H9 (cell line): ENCODE results near the gene ACAP2. TPM values are rescaled to one million over a fixed set of nuclear protein-coding genes. Genes with fewer than 3 reads are reported as not detected.

ENCODE experiments used
- DNase-seq: peaks from one replicate; pipeline ENCODE4 v3.0.0-alpha.2; 2017
- H2AFZ ChIP-seq: one replicate; pipeline ENCODE4 v1.6.1; 2013; ENCODE audit warnings: mild to moderate bottlenecking, low read length, control low read depth, moderate library complexity
- H2AK5ac ChIP-seq: 2 replicates; pipeline ENCODE4 v1.6.1; 2013; ENCODE audit warnings: low read length, control low read depth, mixed read lengths; ENCODE audit not compliant: insufficient read length
- H2BK120ac ChIP-seq: one replicate; pipeline ENCODE4 v1.6.1; 2013; ENCODE audit warnings: low read depth, mild to moderate bottlenecking, low read length, control low read depth, inconsistent platforms; ENCODE audit not compliant: poor library complexity, severe bottlenecking
- H2BK12ac ChIP-seq: 2 replicates; pipeline ENCODE4 v1.6.1; 2013; ENCODE audit warnings: low read length, control low read depth, mixed read lengths, low read depth; ENCODE audit not compliant: insufficient read length
- H2BK15ac ChIP-seq: 2 replicates; pipeline ENCODE4 v1.6.1; 2013; ENCODE audit warnings: low read depth, low read length, control low read depth
- H2BK20ac ChIP-seq: one replicate; pipeline ENCODE4 v1.6.1; 2013; ENCODE audit warnings: low read depth, mild to moderate bottlenecking, low read length, control low read depth, inconsistent platforms; ENCODE audit not compliant: poor library complexity, severe bottlenecking
- H2BK5ac ChIP-seq: 2 replicates; pipeline ENCODE4 v1.6.1; 2013; ENCODE audit warnings: low read length, control low read depth, mixed read lengths; ENCODE audit not compliant: insufficient read length
- H3K14ac ChIP-seq: 2 replicates; pipeline ENCODE4 v1.6.1; 2013; ENCODE audit warnings: low read length, control low read depth; ENCODE audit not compliant: insufficient read depth
- H3K18ac ChIP-seq: 2 replicates; pipeline ENCODE4 v1.6.1; 2013; ENCODE audit warnings: low read depth, mild to moderate bottlenecking, mixed read lengths, low read length, control low read depth; ENCODE audit not compliant: insufficient read length
- H3K23ac ChIP-seq: 2 replicates; pipeline ENCODE4 v1.6.1; 2013; ENCODE audit warnings: low read length, control low read depth, mixed read lengths, low read depth; ENCODE audit not compliant: insufficient read length
- H3K23me2 ChIP-seq: 2 replicates; pipeline ENCODE4 v1.6.1; 2013; ENCODE audit warnings: low read depth, mild to moderate bottlenecking, mixed read lengths, low read length, control low read depth; ENCODE audit not compliant: insufficient read length, poor library complexity, severe bottlenecking
- H3K27ac ChIP-seq: 2 replicates; pipeline ENCODE4 v1.5.1; 2013; ENCODE audit warnings: low read length, control low read depth, mixed read lengths, low read depth; ENCODE audit not compliant: insufficient read length
- H3K27me3 ChIP-seq: 2 replicates; pipeline ENCODE4 v1.6.1; 2013; ENCODE audit warnings: low read length, control low read depth, inconsistent platforms; ENCODE audit not compliant: insufficient read depth
- H3K4ac ChIP-seq: 2 replicates; pipeline ENCODE4 v1.6.1; 2013; ENCODE audit warnings: low read depth, mild to moderate bottlenecking, control low read depth, inconsistent platforms, low read length, moderate library complexity
- H3K4me1 ChIP-seq: 2 replicates; pipeline ENCODE4 v1.6.1; 2013; ENCODE audit warnings: low read length, control low read depth, inconsistent platforms; ENCODE audit not compliant: insufficient read depth
- H3K4me2 ChIP-seq: 2 replicates; pipeline ENCODE4 v1.6.1; 2013; ENCODE audit warnings: low read length, control low read depth, mixed read lengths; ENCODE audit not compliant: insufficient read length, insufficient read depth
- H3K56ac ChIP-seq: 2 replicates; pipeline ENCODE4 v1.6.1; 2013; ENCODE audit warnings: low read depth, mild to moderate bottlenecking, mixed read lengths, low read length, control low read depth; ENCODE audit not compliant: insufficient read length
- H3K79me1 ChIP-seq: 2 replicates; pipeline ENCODE4 v1.6.1; 2013; ENCODE audit warnings: low read depth, mild to moderate bottlenecking, moderate library complexity, low read length, control low read depth, inconsistent platforms; ENCODE audit not compliant: insufficient read depth, poor library complexity, severe bottlenecking
- H3K79me2 ChIP-seq: 2 replicates; pipeline ENCODE4 v1.6.1; 2013; ENCODE audit warnings: low read length, control low read depth, inconsistent platforms; ENCODE audit not compliant: insufficient read depth
- H3K9ac ChIP-seq: 2 replicates; pipeline ENCODE4 v1.6.1; 2013; ENCODE audit warnings: low read length, control low read depth, mixed read lengths; ENCODE audit not compliant: insufficient read length; ENCODE audit errors: extremely low read depth
- H3K9me3 ChIP-seq: one replicate; pipeline ENCODE4 v1.6.1; 2013; ENCODE audit warnings: low read depth, low read length, inconsistent platforms; ENCODE audit not compliant: control insufficient read depth
- H3T11ph ChIP-seq: one replicate; pipeline ENCODE4 v1.6.1; 2013; ENCODE audit warnings: mild to moderate bottlenecking, low read length, control low read depth, inconsistent platforms
- H4K20me1 ChIP-seq: one replicate; pipeline ENCODE4 v1.6.1; 2013; ENCODE audit not compliant: control insufficient read depth, insufficient read length, insufficient read depth
- H4K5ac ChIP-seq: 2 replicates; pipeline ENCODE4 v1.6.1; 2013; ENCODE audit warnings: low read depth, mild to moderate bottlenecking, mixed read lengths, low read length, control low read depth; ENCODE audit not compliant: insufficient read length
- H4K8ac ChIP-seq: replicated peaks from 2 replicates; pipeline ENCODE4 v1.6.1; 2013; ENCODE audit warnings: low read length, control low read depth, mixed read lengths, low read depth; ENCODE audit not compliant: insufficient read length
- H4K91ac ChIP-seq: 2 replicates; pipeline ENCODE4 v1.6.1; 2013; ENCODE audit warnings: low read depth, mild to moderate bottlenecking, moderate library complexity, mixed read lengths, low read length, control low read depth; ENCODE audit not compliant: insufficient read length
- H3K27ac Mint-ChIP-seq, 3 experiments: 2 replicates in 2 of 3; 3 replicates in 1 of 3; pipeline ENCODE4 v1.8.0; 2020 to 2021; ENCODE audit warnings: mixed read lengths in 3 of 3, mild to moderate bottlenecking in 1 of 3, moderate library complexity in 1 of 3
- H3K27me3 Mint-ChIP-seq: 2 replicates; pipeline ENCODE4 v1.8.0; 2021; ENCODE audit warnings: low read depth, mild to moderate bottlenecking, moderate library complexity, mixed read lengths
- H3K36me3 Mint-ChIP-seq, 3 experiments: 2 replicates in 2 of 3; 3 replicates in 1 of 3; pipeline ENCODE4 v1.8.0; 2020 to 2021; ENCODE audit warnings: low read depth in 3 of 3, mixed read lengths in 3 of 3; ENCODE audit not compliant: insufficient read depth in 1 of 3
- H3K4me1 Mint-ChIP-seq, 2 experiments: 2 replicates each; pipeline ENCODE4 v1.8.0; 2020; ENCODE audit warnings: mixed read lengths in 2 of 2
- H3K4me3 Mint-ChIP-seq, 2 experiments: 2 replicates in 1 of 2; 3 replicates in 1 of 2; pipeline ENCODE4 v1.8.0; 2020 to 2021; ENCODE audit warnings: mild to moderate bottlenecking in 2 of 2, mixed read lengths in 2 of 2, moderate library complexity in 1 of 2
- H3K9me3 Mint-ChIP-seq, 2 experiments: 2 replicates in 1 of 2; 3 replicates in 1 of 2; pipeline ENCODE4 v1.8.0; 2020; ENCODE audit warnings: mild to moderate bottlenecking in 2 of 2, mixed read lengths in 2 of 2, moderate library complexity in 1 of 2
- total RNA-seq: library from RNA; stranded (reverse); gene quantifications from 2 replicates; pipeline ENCODE4 v1.2.1, GENCODE V29; 2021
- TF ChIP-seq, protein P1 (sequence below): fragments of 200-600 bp; sonication (generic); conservative IDR thresholded peaks from 3 replicates; pipeline ENCODE4 v1.8.0; 2021; ENCODE audit warnings: antibody characterized with exemption, mild to moderate bottlenecking

The ACAP2 gene
- total RNA-seq, 1 experiment from 2014 or later: 30.8 TPM

DNA sequence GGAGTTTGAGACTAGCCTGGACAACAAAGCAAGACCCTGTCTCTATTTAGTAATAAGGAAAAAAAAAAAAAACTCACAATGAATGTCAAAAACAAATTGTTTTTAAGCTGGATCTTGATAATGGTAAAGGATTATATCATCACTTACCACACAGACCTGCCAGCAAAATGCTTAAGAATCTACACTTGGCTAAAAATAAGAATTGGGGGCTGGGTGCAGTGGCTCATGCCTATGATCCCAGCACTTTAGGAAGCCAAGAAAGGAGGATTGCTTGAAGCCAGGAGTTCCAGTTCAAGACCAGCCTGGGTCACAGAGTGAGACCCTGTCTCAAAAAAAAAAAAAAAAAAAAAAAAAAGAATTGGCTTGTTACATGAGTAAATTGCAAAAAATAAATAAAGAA lies 31.0 kb downstream of the ACAP2 start:
- Histone ChIP-seq H3K4ac (no peak overlapping the region), H3K27ac (no peak overlapping the region), H3K18ac (no peak overlapping the region), H3T11ph (no peak overlapping the region), H3K79me2 (peaks cover 2% of the 10 kb centered on the region; the same call in 1 of the 2 replicates), H4K5ac (no peak overlapping the region), H4K91ac (no peak overlapping the region), H3K23me2 (no peaks in the 10 kb centered on the region), H2BK15ac (no peak overlapping the region), H3K79me1 (peaks cover 3% of the 10 kb centered on the region), H2BK120ac (no peak overlapping the region), H3K9me3 (no peaks in the 10 kb centered on the region), H3K4me1 (no peaks in the 10 kb centered on the region), H2BK5ac (no peak overlapping the region), H3K4me2 (no peak overlapping the region), H4K20me1 (no peaks in the 10 kb centered on the region), H3K9ac (no peak overlapping the region), H2BK20ac (no peak overlapping the region), H3K23ac (no peak overlapping the region), H2AK5ac (no peak overlapping the region), H3K27me3 (no peaks in the 10 kb centered on the region), H2BK12ac (no peak overlapping the region), H2AFZ (no peak overlapping the region), H3K56ac (no peak overlapping the region), H4K8ac (no peak overlapping the region), H3K14ac (no peak overlapping the region)
- Mint-ChIP-seq H3K4me3 (no peak overlapping the region), H3K27me3 (no peaks in the 10 kb centered on the region), H3K9me3 (peaks cover 0 to 5% of the 10 kb centered on the region in 2 experiments; a peak in 1 of 5 replicates), H3K36me3 (peaks cover 0 to 7% (median 4%) of the 10 kb centered on the region in 3 experiments; a peak in 3 of 7 replicates), H3K27ac (no peak overlapping the region), H3K4me1 (peaks cover 6 to 8% of the 10 kb centered on the region in 2 experiments; a peak in 3 of 4 replicates)
- DNase-seq: no peak
- TF ChIP-seq, protein P1, sequence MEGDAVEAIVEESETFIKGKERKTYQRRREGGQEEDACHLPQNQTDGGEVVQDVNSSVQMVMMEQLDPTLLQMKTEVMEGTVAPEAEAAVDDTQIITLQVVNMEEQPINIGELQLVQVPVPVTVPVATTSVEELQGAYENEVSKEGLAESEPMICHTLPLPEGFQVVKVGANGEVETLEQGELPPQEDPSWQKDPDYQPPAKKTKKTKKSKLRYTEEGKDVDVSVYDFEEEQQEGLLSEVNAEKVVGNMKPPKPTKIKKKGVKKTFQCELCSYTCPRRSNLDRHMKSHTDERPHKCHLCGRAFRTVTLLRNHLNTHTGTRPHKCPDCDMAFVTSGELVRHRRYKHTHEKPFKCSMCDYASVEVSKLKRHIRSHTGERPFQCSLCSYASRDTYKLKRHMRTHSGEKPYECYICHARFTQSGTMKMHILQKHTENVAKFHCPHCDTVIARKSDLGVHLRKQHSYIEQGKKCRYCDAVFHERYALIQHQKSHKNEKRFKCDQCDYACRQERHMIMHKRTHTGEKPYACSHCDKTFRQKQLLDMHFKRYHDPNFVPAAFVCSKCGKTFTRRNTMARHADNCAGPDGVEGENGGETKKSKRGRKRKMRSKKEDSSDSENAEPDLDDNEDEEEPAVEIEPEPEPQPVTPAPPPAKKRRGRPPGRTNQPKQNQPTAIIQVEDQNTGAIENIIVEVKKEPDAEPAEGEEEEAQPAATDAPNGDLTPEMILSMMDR: no peak
